ENCODE data around the gene C1orf122. TPM values are rescaled to one million over a fixed set of nuclear protein-coding genes. Genes with fewer than 3 reads are reported as not detected.

Gene C1orf122
- polyA plus RNA-seq, 3 donors from 2014 or later: 33.9 to 58.9 (median 39.3) TPM

Other genes with a start within 250 kb of the C1orf122 start
- gene GNL2, start 211.9 kb upstream of the C1orf122 start, polyA plus RNA-seq: 10 to 100 TPM; 29.3 to 55.0 (median 40.8) TPM
- not detected for gene RSPO1, start 172.9 kb upstream of the C1orf122 start, polyA plus RNA-seq
- 1 to 10 TPM; 2.6 to 6.1 (median 5.4) TPM for gene CDCA8, start 115.3 kb upstream of the C1orf122 start, polyA plus RNA-seq
- gene EPHA10, start 42.7 kb upstream of the C1orf122 start, polyA plus RNA-seq: not detected
- 1 to 10 TPM; 1.5 to 2.2 (median 1.7) TPM for gene MANEAL, start 13.9 kb upstream of the C1orf122 start, polyA plus RNA-seq
- 10 to 100 TPM; 17.7 to 44.1 (median 41.3) TPM for gene YRDC, start 418 bp downstream of the C1orf122 start, polyA plus RNA-seq
- 10 to 100 TPM in 2 of 3 donors, 1 to 10 TPM in 1; 7.7 to 19.0 (median 14.5) TPM for gene MTF1, start 51.8 kb downstream of the C1orf122 start, polyA plus RNA-seq
- gene INPP5B, start 139.3 kb downstream of the C1orf122 start, polyA plus RNA-seq: 10 to 100 TPM; 11.1 to 28.0 (median 13.6) TPM
- gene SF3A3, start 182.2 kb downstream of the C1orf122 start, polyA plus RNA-seq: 10 to 100 TPM; 62.3 to 81.7 (median 70.9) TPM
- gene FHL3, start 197.7 kb downstream of the C1orf122 start, polyA plus RNA-seq: 100 to 1,000 TPM in 1 of 3 donors, 10 to 100 TPM in 2; 36.8 to 121 (median 74.1) TPM
- gene UTP11, start 204.9 kb downstream of the C1orf122 start, polyA plus RNA-seq: 10 to 100 TPM; 22.6 to 32.7 (median 30.4) TPM
- under 1 TPM in 2 of 3 donors, not detected in 1; 0.14 to 0.43 TPM for gene POU3F1, start 239.0 kb downstream of the C1orf122 start, polyA plus RNA-seq